Left ventricle myocardium inferior (tissue), 1 donor: ENCODE measurements around the gene USP24. TPM values are rescaled to one million over a fixed set of nuclear protein-coding genes. Genes with fewer than 3 reads are reported as not detected.
A peak's percentile ranks its signal among the peaks of the same experiment; 100 is the strongest.
"Not testable (repeated sequence)": the region's sequence is repeated elsewhere in the genome, so short reads cannot be mapped to it uniquely, and the experiment has no call there.

Experiments
- DNase-seq: peaks from one replicate; pipeline ENCODE4 v3.0.0-alpha.2; 2020
- H3K27ac ChIP-seq: fragments of 200-600 bp; replicated peaks from 2 replicates; pipeline ENCODE4 v1.8.0; 2021
- H3K27me3 ChIP-seq: fragments of 200-600 bp; 2 replicates; pipeline ENCODE4 v1.8.0; 2021; ENCODE audit warnings: low read depth
- H3K36me3 ChIP-seq: fragments of 200-600 bp; 2 replicates; pipeline ENCODE4 v1.8.0; 2021
- H3K4me1 ChIP-seq: fragments of 200-600 bp; 2 replicates; pipeline ENCODE4 v1.8.0; 2021
- H3K4me3 ChIP-seq: fragments of 200-600 bp; 2 replicates; pipeline ENCODE4 v1.8.0; 2021; ENCODE audit warnings: mild to moderate bottlenecking, moderate library complexity
- H3K9me3 ChIP-seq: fragments of 200-600 bp; replicated peaks from 2 replicates; pipeline ENCODE4 v1.8.0; 2021
- CTCF ChIP-seq: fragments of 200-600 bp; IDR thresholded peaks from 2 replicates; pipeline ENCODE4 v1.8.0; 2021; ENCODE audit warnings: antibody characterized with exemption, mild to moderate bottlenecking, borderline replicate concordance
- intact Hi-C: fragments of 100-400 bp; cut with micrococcal nuclease; formaldehyde crosslinking; loops from one replicate; pipeline ENCODE4 v1.11.0; 2022
- total RNA-seq: library from RNA; stranded (reverse); fragmentation: NEBNext Ultra II Directional; extraction: Animal tissue kit (Norgen Biotek cat#: 25700); gene quantifications from one replicate; pipeline ENCODE4 v1.2.1, GENCODE V29; 2021
- donor health status: DM: no; HTN: yes; CAD: no; lungs with severe emphysema.

Gene USP24
- total RNA-seq, 1 donor from 2014 or later: 39.5 TPM

- no peak overlapping the region for H3K27ac ChIP-seq
- TF ChIP-seq CTCF: no peak
- H3K9me3 ChIP-seq: no peaks in the 10 kb centered on the region
Observed at GRCh38 chr1:55200667-55201066, 14.5 kb downstream of the USP24 start.

GRCh38 chr1:55199735-55200134 lies 15.4 kb downstream of the USP24 start:
- DNase-seq: not testable (repeated sequence)

More at GRCh38 chr1:55200667-55201066, 14.5 kb downstream of the USP24 start:
- intact Hi-C loops: no loop called here
- Histone ChIP-seq H3K36me3 (peaks cover 4% of the 10 kb centered on the region), H3K4me3 (no peak overlapping the region), H3K4me1 (peaks cover 71% of the 10 kb centered on the region), H3K27me3 (no peaks in the 10 kb centered on the region)
- DNase-seq: no peak

GRCh38 chr1:55198044-55198443 lies 17.1 kb downstream of the USP24 start:
- no peak for TF ChIP-seq CTCF
- Histone ChIP-seq H3K27ac (no peak overlapping the region), H3K4me1 (peaks cover 71% of the 10 kb centered on the region), H3K4me3 (no peak overlapping the region), H3K27me3 (no peaks in the 10 kb centered on the region), H3K9me3 (no peaks in the 10 kb centered on the region), H3K36me3 (peaks cover 4% of the 10 kb centered on the region)
- intact Hi-C loops: no loop called here
- no peak for DNase-seq

More at GRCh38 chr1:55199735-55200134, 15.4 kb downstream of the USP24 start:
- H3K27ac ChIP-seq, H3K4me3 ChIP-seq, H3K27me3 ChIP-seq, H3K9me3 ChIP-seq, H3K36me3 ChIP-seq, intact Hi-C loops: not testable (repeated sequence)
- peaks cover 71% of the 10 kb centered on the region for H3K4me1 ChIP-seq

GRCh38 chr1:55197099-55197498 lies 18.1 kb downstream of the USP24 start:
- intact Hi-C loops: no loop called here
- TF ChIP-seq CTCF: no peak
- peak overlapping the region; percentile 62 for H3K27ac ChIP-seq
- H3K36me3 ChIP-seq: peaks cover 4% of the 10 kb centered on the region
- peaks cover 75% of the 10 kb centered on the region for H3K4me1 ChIP-seq
- no peaks in the 10 kb centered on the region for H3K27me3 ChIP-seq
- H3K4me3 ChIP-seq: peak overlapping the region; percentile 14
- no peaks in the 10 kb centered on the region for H3K9me3 ChIP-seq
- DNase-seq: no peak

GRCh38 chr1:55196433-55197035 lies 18.6 kb downstream of the USP24 start:
- TF ChIP-seq CTCF: no peak
- intact Hi-C loops: no loop called here
- no peaks in the 10 kb centered on the region for H3K27me3 ChIP-seq
- H3K27ac ChIP-seq: peak overlapping the region; percentile 62
- H3K4me1 ChIP-seq: peaks cover 71% of the 10 kb centered on the region
- peaks cover 4% of the 10 kb centered on the region for H3K36me3 ChIP-seq
- H3K9me3 ChIP-seq: no peaks in the 10 kb centered on the region
- DNase-seq: no peak
- peak overlapping the region; percentile 14 for H3K4me3 ChIP-seq

- Histone ChIP-seq H3K4me1 (peaks cover 66% of the 10 kb centered on the region), H3K27me3 (no peaks in the 10 kb centered on the region), H3K4me3 (no peak overlapping the region), H3K27ac (peak overlapping the region; percentile 62), H3K9me3 (no peaks in the 10 kb centered on the region), H3K36me3 (peaks cover 4% of the 10 kb centered on the region)
- no peak for DNase-seq
- intact Hi-C loops: no loop called here
- TF ChIP-seq CTCF: no peak
Observed at GRCh38 chr1:55195521-55196233, 19.5 kb downstream of the USP24 start.
